ENCODE data around the gene COQ7.

DNA sequence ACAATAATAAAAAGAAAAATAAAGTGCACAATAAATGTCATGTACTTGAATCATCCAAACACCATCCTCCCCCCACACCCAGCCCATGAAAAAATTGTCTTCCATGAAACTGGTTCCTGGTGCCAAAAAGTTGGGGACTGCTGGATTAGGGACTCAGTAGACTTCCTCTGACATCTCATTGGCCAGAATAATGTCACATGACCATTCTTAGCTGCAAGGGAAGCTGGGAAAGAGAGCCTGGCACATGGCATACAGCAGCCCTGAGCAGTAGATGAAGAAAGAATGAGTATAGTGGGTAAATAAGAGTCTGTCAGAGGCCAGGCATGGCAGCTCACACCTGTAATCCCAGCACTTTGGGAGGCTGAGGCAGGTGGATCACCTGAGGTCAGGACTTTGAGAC, 58.9 kb downstream of the COQ7 start:
- TF ChIP-seq, protein P1, sequence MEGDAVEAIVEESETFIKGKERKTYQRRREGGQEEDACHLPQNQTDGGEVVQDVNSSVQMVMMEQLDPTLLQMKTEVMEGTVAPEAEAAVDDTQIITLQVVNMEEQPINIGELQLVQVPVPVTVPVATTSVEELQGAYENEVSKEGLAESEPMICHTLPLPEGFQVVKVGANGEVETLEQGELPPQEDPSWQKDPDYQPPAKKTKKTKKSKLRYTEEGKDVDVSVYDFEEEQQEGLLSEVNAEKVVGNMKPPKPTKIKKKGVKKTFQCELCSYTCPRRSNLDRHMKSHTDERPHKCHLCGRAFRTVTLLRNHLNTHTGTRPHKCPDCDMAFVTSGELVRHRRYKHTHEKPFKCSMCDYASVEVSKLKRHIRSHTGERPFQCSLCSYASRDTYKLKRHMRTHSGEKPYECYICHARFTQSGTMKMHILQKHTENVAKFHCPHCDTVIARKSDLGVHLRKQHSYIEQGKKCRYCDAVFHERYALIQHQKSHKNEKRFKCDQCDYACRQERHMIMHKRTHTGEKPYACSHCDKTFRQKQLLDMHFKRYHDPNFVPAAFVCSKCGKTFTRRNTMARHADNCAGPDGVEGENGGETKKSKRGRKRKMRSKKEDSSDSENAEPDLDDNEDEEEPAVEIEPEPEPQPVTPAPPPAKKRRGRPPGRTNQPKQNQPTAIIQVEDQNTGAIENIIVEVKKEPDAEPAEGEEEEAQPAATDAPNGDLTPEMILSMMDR (IDR thresholded peaks at IDR 0.05): no peak
- no peak for TF ChIP-seq POLR2A (IDR thresholded peaks at IDR 0.05)

Measured in lower leg skin (tissue), 3 donors.